Activated B cell treated with CpG ODN at 0.5 μM for 24 hours (primary cell): Measurements from ENCODE around the gene ARHGEF33. TPM values are rescaled to one million over a fixed set of nuclear protein-coding genes. Genes with fewer than 3 reads are reported as not detected.

Source experiments
- ATAC-seq: fragments of 200-7000 bp; cut with Tn5 transposase; one replicate; pipeline ENCODE4 v1.10.0; 2021; ENCODE audit warnings: low read depth, mild to moderate bottlenecking, moderate library complexity
- CTCF ChIA-PET: fragments of 350-600 bp; sonication (Branson Sonifier 250); formaldehyde crosslinking; loops from one replicate; lab custom pipeline; 2021; ENCODE audit warnings: antibody characterized with exemption; lab: Charles Lee
- POLR2A ChIA-PET: fragments of 350-600 bp; sonication (Branson Sonifier 250); formaldehyde crosslinking; loops from one replicate; lab custom pipeline; 2021; ENCODE audit warnings: antibody characterized with exemption; lab: Charles Lee
- DNase-seq: peaks from one replicate; pipeline ENCODE4 v3.0.0; 2022
- H3K27ac Mint-ChIP-seq: one replicate; pipeline ENCODE4 v1.8.0; 2020; ENCODE audit warnings: mixed read lengths
- H3K27me3 Mint-ChIP-seq: one replicate; pipeline ENCODE4 v1.8.0; 2021; ENCODE audit warnings: mixed read lengths
- H3K36me3 Mint-ChIP-seq: one replicate; pipeline ENCODE4 v1.8.0; 2021; ENCODE audit warnings: low read depth, mixed read lengths
- H3K4me1 Mint-ChIP-seq: one replicate; pipeline ENCODE4 v1.8.0; 2021; ENCODE audit warnings: mixed read lengths
- H3K4me3 Mint-ChIP-seq: one replicate; pipeline ENCODE4 v1.8.0; 2020; ENCODE audit warnings: mild to moderate bottlenecking, mixed read lengths
- H3K9me3 Mint-ChIP-seq: one replicate; pipeline ENCODE4 v1.8.0; 2020; ENCODE audit warnings: mixed read lengths
- CTCF ChIP-seq: fragments of 200-600 bp; IDR thresholded peaks from one replicate; pipeline ENCODE4 v1.8.0; 2022; ENCODE audit warnings: antibody characterized with exemption, mild to moderate bottlenecking
- intact Hi-C: fragments of 100-400 bp; cut with micrococcal nuclease; formaldehyde crosslinking; loops from one replicate; pipeline ENCODE4 v1.15.1; 2024
- total RNA-seq: library from RNA; stranded (reverse); gene quantifications from 2 replicates; pipeline ENCODE4 v1.2.3, GENCODE V29; 2022

The ARHGEF33 gene
- total RNA-seq, 1 donor from 2014 or later: 0.69 TPM

GRCh38 chr2:38971377-38971776, 81.7 kb downstream of the ARHGEF33 start:
- intact Hi-C loops: no loop called here
- CTCF ChIA-PET: no interaction called here
- no peak for TF ChIP-seq CTCF
- DNase-seq: no peak
- no peaks in the 10 kb centered on the region for H3K36me3 Mint-ChIP-seq
- POLR2A ChIA-PET: no interaction called here
- no peak overlapping the region for H3K4me3 Mint-ChIP-seq
- no peaks in the 10 kb centered on the region for H3K9me3 Mint-ChIP-seq
- no peaks in the 10 kb centered on the region for H3K27me3 Mint-ChIP-seq
- no peaks in the 10 kb centered on the region for H3K4me1 Mint-ChIP-seq
- H3K27ac Mint-ChIP-seq: no peak overlapping the region
- no peak for ATAC-seq

GRCh38 chr2:38973266-38973665, 83.6 kb downstream of the ARHGEF33 start:
- no peak overlapping the region for H3K4me3 Mint-ChIP-seq
- ATAC-seq (no peak), DNase-seq (no peak)
- no peaks in the 10 kb centered on the region for H3K9me3 Mint-ChIP-seq
- no peak for TF ChIP-seq CTCF
- H3K4me1 Mint-ChIP-seq: no peaks in the 10 kb centered on the region
- H3K27me3 Mint-ChIP-seq: no peaks in the 10 kb centered on the region
- ChIA-PET POLR2A (no interaction called here), CTCF (no interaction called here)
- intact Hi-C loops: no loop called here
- H3K36me3 Mint-ChIP-seq: no peaks in the 10 kb centered on the region
- H3K27ac Mint-ChIP-seq: no peak overlapping the region

GRCh38 chr2:38975042-38975441, 85.4 kb downstream of the ARHGEF33 start:
- no peak overlapping the region for H3K27ac Mint-ChIP-seq
- H3K9me3 Mint-ChIP-seq: no peaks in the 10 kb centered on the region
- no peaks in the 10 kb centered on the region for H3K36me3 Mint-ChIP-seq
- CTCF ChIA-PET: interaction anchor here (1.3 kb wide), 1 partner anchor 27 kb away, joined by 5 read pairs; no protein-coding TSS in a partner anchor
- H3K4me3 Mint-ChIP-seq: no peak overlapping the region
- POLR2A ChIA-PET: no interaction called here
- H3K4me1 Mint-ChIP-seq: no peaks in the 10 kb centered on the region
- TF ChIP-seq CTCF: no peak
- no peak for DNase-seq
- ATAC-seq: no peak
- H3K27me3 Mint-ChIP-seq: no peaks in the 10 kb centered on the region
- intact Hi-C loops: no loop called here

GRCh38 chr2:38977047-38977446, 87.4 kb downstream of the ARHGEF33 start:
- H3K4me1 Mint-ChIP-seq: no peaks in the 10 kb centered on the region
- no peak for TF ChIP-seq CTCF
- intact Hi-C loops: no loop called here
- H3K27me3 Mint-ChIP-seq: no peaks in the 10 kb centered on the region
- no peaks in the 10 kb centered on the region for H3K9me3 Mint-ChIP-seq
- POLR2A ChIA-PET: no interaction called here
- CTCF ChIA-PET: no interaction called here
- ATAC-seq: no peak
- no peak overlapping the region for H3K4me3 Mint-ChIP-seq
- no peak overlapping the region for H3K27ac Mint-ChIP-seq
- no peak for DNase-seq
- no peaks in the 10 kb centered on the region for H3K36me3 Mint-ChIP-seq

GRCh38 chr2:38978296-38978903, 88.7 kb downstream of the ARHGEF33 start:
- DNase-seq (no peak), ATAC-seq (no peak)
- ChIA-PET CTCF (no interaction called here), POLR2A (no interaction called here)
- H3K27ac Mint-ChIP-seq: no peak overlapping the region
- H3K4me3 Mint-ChIP-seq: no peak overlapping the region
- intact Hi-C loops: no loop called here
- peaks cover 3% of the 10 kb centered on the region for H3K36me3 Mint-ChIP-seq
- H3K27me3 Mint-ChIP-seq: no peaks in the 10 kb centered on the region
- TF ChIP-seq CTCF: no peak
- H3K4me1 Mint-ChIP-seq: no peaks in the 10 kb centered on the region
- H3K9me3 Mint-ChIP-seq: no peaks in the 10 kb centered on the region
